GM18861 (cell line): ENCODE measurements around the gene GPR171.
"Not testable (repeated sequence)": the region's sequence is repeated elsewhere in the genome, so short reads cannot be mapped to it uniquely, and the experiment has no call there.

ENCODE experiments used
- ATAC-seq: cut with Tn5 transposase; IDR thresholded peaks from one replicate; pipeline ENCODE4 v1.9.1; 2021; ENCODE audit not compliant: unreplicated experiment

Gene GPR171

GRCh38 chr3:151182349-151183079 is 20.5 kb downstream of the GPR171 start:
- no peak for ATAC-seq

DNA sequence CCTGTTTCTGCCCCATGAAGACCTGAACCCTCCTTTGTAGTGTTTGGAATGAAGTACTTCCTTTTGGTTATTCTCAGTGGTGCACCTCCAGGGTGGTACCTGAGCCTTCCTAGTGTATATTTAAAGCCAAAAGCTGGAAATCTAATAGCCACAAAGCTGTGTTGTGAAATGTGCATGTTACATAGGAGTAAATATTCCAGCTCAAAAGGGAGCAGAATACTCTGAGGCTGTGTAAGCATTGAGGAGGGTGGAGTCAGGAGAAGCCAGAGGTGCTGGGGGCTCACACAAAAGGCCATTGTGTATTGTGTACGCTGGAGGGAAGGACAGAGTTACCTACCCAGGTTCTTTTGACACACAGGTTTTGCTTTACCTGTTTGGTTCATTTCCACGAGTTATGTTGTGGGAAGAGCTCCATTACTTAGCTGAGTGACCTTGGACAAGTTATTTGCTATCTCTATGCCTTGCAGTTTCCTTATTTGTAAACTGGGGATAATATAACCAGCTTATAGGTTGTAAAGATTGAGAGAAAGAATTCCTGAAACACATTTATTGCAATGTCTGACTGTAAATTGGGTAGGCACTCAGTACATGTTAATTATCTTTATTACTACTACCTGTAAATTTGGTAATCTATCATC is 24.7 kb downstream of the GPR171 start:
- ATAC-seq, result no peak

DNA sequence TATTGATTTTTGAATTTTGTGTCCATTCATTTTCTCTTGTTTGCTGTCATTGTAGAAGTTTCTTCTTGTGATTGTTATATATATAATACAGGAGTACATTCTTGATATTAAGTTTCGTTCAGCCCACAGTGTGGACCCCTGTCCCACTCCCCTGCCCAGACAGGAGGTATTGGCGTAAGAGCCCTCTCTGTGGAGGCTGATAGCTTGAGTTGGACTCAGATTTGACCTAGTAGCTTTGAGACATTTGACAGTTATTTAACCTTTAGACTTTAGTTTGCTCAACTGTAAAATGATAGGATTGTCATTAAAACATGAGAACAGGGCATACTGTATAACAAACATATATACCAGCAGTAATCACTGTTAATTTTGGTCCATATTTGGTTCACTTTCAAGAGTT is 27.1 kb downstream of the GPR171 start:
- ATAC-seq, result no peak

DNA sequence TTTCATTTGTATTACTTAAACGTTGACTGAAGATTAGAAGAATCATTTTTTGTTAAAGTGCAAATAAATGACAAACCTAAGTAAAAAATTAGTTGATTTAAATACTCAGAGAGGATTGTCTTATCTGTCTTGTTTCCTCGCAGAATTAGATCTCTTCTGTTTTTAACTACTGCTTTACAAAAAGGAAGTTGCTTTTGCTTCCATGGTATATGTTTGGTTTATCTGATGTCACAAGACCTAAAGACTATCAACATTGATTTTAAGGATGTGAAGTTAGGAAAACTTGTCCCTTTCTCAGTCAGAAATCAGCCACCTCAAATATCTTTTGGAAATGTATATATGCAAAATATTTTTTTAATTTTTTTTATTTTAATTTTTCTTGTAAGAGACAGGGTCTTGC is 28.7 kb downstream of the GPR171 start:
- ATAC-seq, result no peak

DNA sequence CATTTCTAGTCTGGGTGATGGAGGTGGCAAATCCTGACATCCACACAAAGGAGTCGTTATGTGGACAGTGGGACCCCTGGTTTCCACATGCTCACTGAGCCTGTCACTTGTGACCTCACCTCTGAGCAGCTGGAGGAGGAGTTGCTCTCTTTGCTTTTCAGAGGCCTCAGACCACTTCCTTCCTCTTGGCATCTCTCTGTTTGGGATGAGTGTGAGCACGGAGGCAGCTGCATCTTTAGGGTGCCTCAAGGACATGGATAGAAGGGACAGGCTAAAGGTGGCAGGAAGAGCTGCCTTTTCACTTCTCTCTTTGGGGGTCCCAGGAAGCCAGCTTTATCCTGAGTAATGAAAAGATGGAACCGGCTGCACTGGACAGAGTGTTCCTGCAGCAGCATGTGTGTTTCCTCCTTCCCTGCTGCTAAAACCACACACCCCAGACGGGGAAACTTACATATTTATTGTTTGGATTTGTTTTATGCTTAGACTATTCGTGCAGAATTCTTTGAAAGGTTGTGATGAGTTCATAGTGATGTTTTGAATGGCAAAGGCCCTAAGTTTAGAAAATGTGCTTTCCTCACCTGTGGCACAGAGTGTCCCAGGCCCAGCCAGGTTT is 31.8 kb downstream of the GPR171 start:
- peak; percentile 60 for ATAC-seq

GRCh38 chr3:151169948-151170679 is 32.9 kb downstream of the GPR171 start:
- ATAC-seq, result not testable (repeated sequence)

DNA sequence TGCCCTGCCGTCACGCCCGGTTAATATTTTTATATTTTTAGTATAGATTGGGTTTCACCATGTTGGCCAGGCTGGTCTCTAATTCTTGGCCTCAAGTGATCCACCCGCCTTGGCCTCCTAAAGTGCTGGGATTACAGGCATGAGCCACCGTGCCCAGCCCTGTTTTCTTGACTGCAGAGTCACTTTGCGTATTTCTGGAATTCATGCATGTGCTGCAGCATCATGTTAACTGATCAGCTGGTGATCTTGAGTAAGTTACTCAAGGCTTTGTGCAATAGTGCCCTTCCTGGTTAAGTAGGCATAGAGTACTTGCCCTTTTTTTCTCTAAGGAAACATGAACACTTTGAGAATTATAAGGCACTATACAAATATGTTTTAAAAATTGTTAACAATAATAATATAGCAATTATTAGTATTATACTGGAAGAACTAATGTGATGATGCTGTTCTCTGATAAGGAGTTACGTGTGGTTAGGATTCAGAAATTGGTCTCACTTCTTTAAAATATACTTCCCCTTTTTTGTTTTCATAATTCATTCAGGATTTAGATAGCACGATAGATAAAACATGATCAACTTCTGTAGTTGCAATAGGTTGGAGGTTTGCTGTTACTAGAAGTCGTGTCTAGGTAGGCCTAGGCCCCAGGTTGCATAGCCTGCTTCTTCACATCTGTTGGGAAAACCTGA is 33.6 kb downstream of the GPR171 start:
- ATAC-seq, result peak; percentile 58

DNA sequence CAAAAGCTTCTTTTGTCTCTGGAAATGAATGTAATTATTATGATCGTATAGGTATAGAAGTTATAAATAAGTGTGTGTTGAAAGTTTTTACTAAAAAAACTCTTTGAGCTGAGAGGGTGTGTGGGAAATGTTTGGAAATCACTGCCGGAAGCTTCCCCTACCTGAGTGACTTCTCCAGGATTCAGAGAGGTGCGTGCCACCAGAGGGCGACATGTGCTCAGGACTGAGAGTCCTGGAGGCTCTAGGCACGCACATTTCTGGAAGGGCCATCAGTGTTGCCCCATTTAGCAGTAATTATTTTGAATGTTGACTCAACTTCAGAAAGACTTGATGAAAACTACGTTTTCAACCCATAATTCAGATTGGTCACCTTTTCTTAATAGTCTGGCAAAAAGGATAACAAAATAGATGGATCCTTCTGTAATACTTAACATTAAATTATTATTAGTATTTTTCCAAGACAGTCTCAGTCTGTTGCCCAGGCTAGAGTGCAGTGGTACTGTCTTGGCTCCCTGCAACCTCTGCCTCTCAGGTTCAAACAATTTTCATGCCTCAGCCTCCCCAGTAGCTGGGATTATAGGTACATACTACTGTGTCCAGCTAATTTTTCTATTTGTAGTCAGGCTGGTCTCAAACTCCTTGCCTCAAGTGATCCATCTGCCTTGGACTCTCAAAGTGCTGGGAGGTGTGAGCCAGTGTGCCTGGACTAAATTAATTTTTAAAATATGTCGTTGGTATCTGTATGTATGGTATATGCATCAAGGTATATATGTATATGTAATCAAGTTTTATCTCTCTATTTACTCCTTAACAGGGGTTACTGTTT is 34.5 kb downstream of the GPR171 start:
- ATAC-seq, result peak; percentile 42

GRCh38 chr3:151166161-151166560 is 36.9 kb downstream of the GPR171 start:
- ATAC-seq, result no peak

DNA sequence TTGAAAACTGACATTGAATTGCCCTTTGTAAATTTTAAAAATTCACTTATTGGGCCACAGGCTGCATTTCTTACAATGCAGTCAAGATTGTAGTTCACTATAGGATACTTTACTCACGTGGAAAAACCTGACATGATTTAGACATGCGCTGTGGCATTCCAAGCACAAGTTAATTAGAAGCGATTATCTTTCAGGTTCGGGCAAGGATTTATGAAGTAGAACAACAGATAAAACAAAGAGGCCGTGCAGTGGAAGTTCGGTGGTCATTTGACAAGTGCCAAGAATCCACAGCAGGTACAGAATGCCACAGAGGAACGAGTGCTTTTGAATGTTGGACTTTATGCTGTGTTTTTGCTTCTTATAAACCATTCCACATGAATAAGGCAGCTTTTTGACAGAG is 37.8 kb downstream of the GPR171 start:
- no peak for ATAC-seq

DNA sequence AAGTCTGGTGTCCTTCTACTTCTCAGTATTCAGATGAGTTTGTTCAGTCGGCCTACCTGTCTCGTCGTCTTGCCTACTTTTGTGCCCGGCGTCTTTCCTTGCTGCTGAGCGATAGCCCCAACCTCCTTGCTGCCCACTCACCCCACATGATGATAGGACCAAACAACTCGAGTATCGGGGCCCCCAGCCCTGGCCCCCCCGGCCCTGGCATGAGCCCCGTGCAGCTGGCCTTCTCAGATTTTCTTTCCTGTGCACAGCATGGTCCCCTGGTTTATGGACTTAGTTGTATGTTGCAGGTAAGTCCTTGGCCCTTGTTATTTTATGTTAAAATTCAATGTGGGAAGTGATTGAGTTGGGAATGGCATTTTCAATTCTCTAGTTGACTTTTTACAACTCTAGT is 43.2 kb downstream of the GPR171 start:
- no peak for ATAC-seq

GRCh38 chr3:151156618-151157216 is 46.3 kb downstream of the GPR171 start:
- peak; percentile 68 for ATAC-seq

- no peak for ATAC-seq
These were observed 47.4 kb downstream of the GPR171 start for GRCh38 chr3:151155409-151156128.

DNA sequence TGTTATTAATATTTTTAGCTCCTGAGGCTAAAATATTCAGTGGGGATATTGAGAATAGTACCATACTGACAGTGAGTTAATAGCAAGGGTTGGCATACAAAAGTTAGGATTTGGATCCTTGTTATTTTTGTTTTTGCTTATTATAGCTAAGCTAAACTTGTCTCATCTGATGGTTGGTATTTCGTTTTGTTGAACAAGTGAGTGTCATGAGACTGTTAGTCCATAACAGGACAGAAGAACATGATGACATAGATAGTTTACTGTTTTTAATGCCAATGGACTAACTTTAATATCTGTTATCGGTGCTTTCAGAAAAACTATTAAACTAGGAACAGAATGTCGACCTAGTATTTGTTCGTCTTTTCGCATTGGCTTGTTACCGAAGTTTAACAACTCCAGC is 48.5 kb downstream of the GPR171 start:
- ATAC-seq, result no peak

DNA sequence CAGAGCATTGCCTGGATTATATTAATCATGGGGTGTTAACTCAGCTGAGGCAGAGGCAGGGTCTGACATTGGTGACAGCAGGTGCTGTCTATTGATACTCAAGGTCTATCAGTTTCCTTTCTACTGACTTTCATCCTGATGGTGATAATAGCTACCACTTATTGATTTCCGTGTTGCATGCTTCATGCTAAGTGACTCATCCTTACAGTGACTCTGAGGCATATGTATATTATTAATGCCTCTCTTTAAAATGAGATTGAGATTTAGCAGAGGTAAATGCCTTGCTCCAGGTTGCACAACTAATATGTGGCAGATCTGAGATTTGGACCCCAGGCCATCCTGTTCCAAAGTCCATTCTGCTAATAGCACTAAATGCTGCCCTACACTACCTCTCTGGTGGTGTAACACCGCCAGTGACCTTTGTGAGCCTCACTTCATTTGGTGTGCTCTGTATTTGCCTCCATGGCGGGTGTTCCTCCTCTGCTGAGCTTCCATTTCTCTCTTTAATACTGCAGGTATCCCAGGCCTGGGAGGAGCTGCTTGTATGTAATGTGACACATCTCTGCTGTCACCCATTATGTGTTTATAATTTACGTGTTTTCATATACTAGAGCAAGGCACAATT is 50.4 kb downstream of the GPR171 start:
- no peak for ATAC-seq
